ENCODE measurements around the gene FSHB. TPM values are rescaled to one million over a fixed set of nuclear protein-coding genes. Genes with fewer than 3 reads are reported as not detected.
A peak's percentile ranks its signal among the peaks of the same experiment; 100 is the strongest.
"Not testable (repeated sequence)": the region's sequence is repeated elsewhere in the genome, so short reads cannot be mapped to it uniquely, and the experiment has no call there.

Gene FSHB
- total RNA-seq, 1 experiment from 2014 or later, result not detected

DNA sequence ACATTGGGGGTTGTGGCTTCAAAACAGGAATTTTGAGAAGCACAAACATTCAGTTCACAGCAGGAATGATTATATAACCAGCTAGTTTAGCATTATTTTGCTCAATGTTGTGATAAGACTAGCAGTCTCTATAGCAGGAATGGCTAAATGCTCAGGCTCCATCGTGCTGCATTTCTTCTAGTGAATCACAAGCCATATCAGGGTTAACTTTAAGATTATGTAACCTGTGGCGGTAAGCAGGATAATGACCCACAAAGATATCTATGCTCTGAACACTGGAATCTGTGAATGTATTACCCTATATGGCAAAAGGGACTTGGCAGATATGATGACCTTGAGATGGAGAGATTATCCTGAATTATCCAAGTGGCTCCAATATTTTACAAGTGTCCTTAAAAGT is 14.8 kb downstream of the FSHB start:
- H3K27ac ChIP-seq, result no peak overlapping the region
- no peak overlapping the region for H3K4me3 ChIP-seq
- H3K4me1 ChIP-seq, result peaks cover 7% of the 10 kb centered on the region; the same call in 1 of the 2 replicates
- no peaks in the 10 kb centered on the region for H3K27me3 ChIP-seq
- H3K36me3 ChIP-seq, result no peaks in the 10 kb centered on the region
- no peak for DNase-seq
- no peaks in the 10 kb centered on the region for H3K9me3 ChIP-seq (replicated peaks)

DNA sequence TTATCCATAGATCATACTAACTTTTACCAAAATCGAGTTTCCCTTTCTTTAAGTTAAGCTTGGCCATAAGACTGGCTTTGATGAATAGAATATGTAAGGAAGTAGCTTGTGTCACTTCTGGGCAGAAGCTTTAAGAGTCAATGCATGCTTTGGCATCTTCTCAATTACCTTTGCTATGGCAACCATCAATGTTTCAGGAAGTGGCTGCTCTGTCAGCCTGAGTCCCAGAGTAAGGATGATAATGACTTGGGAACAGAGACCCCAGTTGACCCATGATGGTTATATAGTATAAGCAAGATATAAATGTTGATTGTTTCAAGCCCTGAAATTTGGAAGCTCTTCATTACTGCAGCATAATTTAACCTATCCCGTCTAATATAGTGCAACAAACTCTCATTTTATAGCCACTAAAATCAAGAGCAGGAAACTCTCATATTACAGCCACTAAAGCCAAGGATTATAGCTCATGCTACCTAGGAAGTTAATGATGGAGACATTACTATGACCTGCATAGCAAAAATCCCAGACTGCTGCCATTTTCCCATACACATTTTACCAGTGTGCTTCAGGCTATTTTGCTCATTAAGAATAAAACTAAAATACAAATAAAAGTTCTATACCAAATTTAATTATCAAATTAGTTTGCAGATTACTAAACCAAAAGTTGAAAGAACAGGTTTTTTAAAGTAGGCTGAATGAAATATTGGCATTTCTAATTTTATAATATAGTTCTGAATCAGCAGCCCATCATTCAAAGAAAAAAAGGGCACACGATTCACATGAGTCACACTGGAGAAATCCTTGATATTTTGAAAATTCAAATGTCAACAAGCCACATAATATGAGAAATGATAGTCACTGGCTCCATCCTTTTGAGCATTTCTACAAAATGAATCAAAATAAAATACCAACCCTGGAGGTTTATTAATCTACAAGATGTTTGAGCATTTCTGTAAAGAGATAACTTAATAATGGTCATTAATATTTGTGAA is 23.8 kb downstream of the FSHB start:
- no peak overlapping the region for H3K27ac ChIP-seq
- H3K27me3 ChIP-seq, result no peaks in the 10 kb centered on the region
- H3K36me3 ChIP-seq, result no peaks in the 10 kb centered on the region
- H3K4me3 ChIP-seq, result no peak overlapping the region
- H3K9me3 ChIP-seq (replicated peaks), result no peaks in the 10 kb centered on the region
- DNase-seq, result peak in 1 of 2 experiments; percentile 22
- peaks cover 22% of the 10 kb centered on the region for H3K4me1 ChIP-seq

- Histone ChIP-seq H3K27me3 (no peaks in the 10 kb centered on the region), H3K4me3 (no peak overlapping the region), H3K9me3 (replicated peaks) (no peaks in the 10 kb centered on the region), H3K4me1 (peaks cover 22% of the 10 kb centered on the region), H3K27ac (no peak overlapping the region), H3K36me3 (no peaks in the 10 kb centered on the region)
- no peak for DNase-seq
Observed at GRCh38 chr11:30255637-30256036, 24.8 kb downstream of the FSHB start.

- H3K36me3 ChIP-seq, result no peaks in the 10 kb centered on the region
- H3K4me1 ChIP-seq, result peaks cover 30% of the 10 kb centered on the region
- H3K9me3 ChIP-seq (replicated peaks), result no peaks in the 10 kb centered on the region
- no peaks in the 10 kb centered on the region for H3K27me3 ChIP-seq
- DNase-seq, result no peak
- H3K27ac ChIP-seq, result no peak overlapping the region
- H3K4me3 ChIP-seq, result no peak overlapping the region
Observed at GRCh38 chr11:30257058-30257457, 26.2 kb downstream of the FSHB start.

- H3K4me1 ChIP-seq, result peaks cover 31% of the 10 kb centered on the region
- H3K27ac ChIP-seq, result peak overlapping the region; percentile 71
- H3K9me3 ChIP-seq (replicated peaks), result no peaks in the 10 kb centered on the region
- no peaks in the 10 kb centered on the region for H3K36me3 ChIP-seq
- no peaks in the 10 kb centered on the region for H3K27me3 ChIP-seq
- peak; percentile 58 to 72 for DNase-seq
- H3K4me3 ChIP-seq, result no peak overlapping the region
Observed at GRCh38 chr11:30258679-30259078, 27.9 kb downstream of the FSHB start.

GRCh38 chr11:30260813-30261212 is 30.0 kb downstream of the FSHB start:
- H3K36me3 ChIP-seq, result no peaks in the 10 kb centered on the region
- no peak for DNase-seq
- no peak overlapping the region for H3K4me3 ChIP-seq
- no peak overlapping the region for H3K27ac ChIP-seq
- no peaks in the 10 kb centered on the region for H3K27me3 ChIP-seq
- H3K9me3 ChIP-seq (replicated peaks), result no peaks in the 10 kb centered on the region
- peaks cover 21% of the 10 kb centered on the region for H3K4me1 ChIP-seq

- no peaks in the 10 kb centered on the region for H3K9me3 ChIP-seq (replicated peaks)
- H3K27ac ChIP-seq, result no peak overlapping the region
- H3K27me3 ChIP-seq, result no peaks in the 10 kb centered on the region
- no peaks in the 10 kb centered on the region for H3K36me3 ChIP-seq
- peaks cover 21% of the 10 kb centered on the region for H3K4me1 ChIP-seq
- H3K4me3 ChIP-seq, result no peak overlapping the region
- no peak for DNase-seq
Observed at GRCh38 chr11:30261821-30262220, 31.0 kb downstream of the FSHB start.

DNA sequence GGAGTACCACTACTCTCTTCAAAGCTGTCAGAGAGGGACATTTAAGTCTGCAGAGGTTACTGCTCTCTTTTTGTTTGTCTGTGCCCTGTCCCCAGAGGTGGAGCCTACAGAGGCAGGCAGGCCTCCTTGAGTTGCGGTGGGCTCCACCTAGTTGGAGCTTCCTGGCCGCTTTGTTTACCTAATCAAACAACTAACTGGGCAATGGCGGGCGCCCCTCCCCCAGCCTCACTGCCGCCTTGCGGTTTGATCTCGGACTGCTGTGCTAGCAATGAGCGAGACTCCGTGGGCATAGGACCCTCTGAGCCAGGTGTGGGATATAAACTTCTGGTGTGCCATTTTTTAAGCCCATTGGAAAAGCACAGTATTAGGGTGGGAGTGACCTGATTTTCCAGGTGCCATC is 37.8 kb downstream of the FSHB start:
- H3K4me1 ChIP-seq; DNase-seq; H3K9me3 ChIP-seq (replicated peaks); H3K4me3 ChIP-seq; H3K27ac ChIP-seq; H3K27me3 ChIP-seq; H3K36me3 ChIP-seq: not testable (repeated sequence)

GRCh38 chr11:30270671-30271070 is 39.9 kb downstream of the FSHB start:
- Histone ChIP-seq H3K9me3 (replicated peaks) (no peaks in the 10 kb centered on the region), H3K36me3 (no peaks in the 10 kb centered on the region), H3K4me3 (no peak overlapping the region), H3K27ac (no peak overlapping the region), H3K27me3 (no peaks in the 10 kb centered on the region), H3K4me1 (peaks cover 5% of the 10 kb centered on the region)
- DNase-seq, result no peak

- Histone ChIP-seq H3K36me3 (no peaks in the 10 kb centered on the region), H3K4me1 (no peaks in the 10 kb centered on the region), H3K27me3 (no peaks in the 10 kb centered on the region), H3K27ac (no peak overlapping the region), H3K9me3 (replicated peaks) (no peaks in the 10 kb centered on the region), H3K4me3 (no peak overlapping the region)
- DNase-seq, result no peak
Observed at GRCh38 chr11:30277176-30277575, 46.4 kb downstream of the FSHB start.

DNA sequence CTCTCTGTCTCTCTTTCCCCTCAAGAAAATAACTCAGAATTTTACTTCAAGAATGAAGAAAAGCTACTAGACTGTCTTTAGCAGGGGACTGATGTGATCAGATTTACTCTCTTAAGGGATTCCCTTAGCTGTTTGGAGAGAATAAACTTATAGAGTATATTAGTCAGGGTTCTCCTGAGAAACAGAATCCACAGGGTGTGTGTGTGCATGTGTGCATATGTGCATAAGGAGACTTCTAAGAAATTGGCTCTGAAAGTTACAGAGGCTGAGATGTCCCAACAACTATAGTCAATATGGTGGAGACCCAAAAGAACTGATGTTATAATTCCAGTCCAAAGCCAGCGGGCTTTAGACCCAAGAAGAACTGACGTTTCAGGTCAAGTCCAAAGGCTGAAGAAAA is 49.0 kb downstream of the FSHB start:
- Histone ChIP-seq H3K27ac (no peak overlapping the region), H3K4me3 (no peak overlapping the region), H3K27me3 (no peaks in the 10 kb centered on the region), H3K36me3 (no peaks in the 10 kb centered on the region), H3K9me3 (replicated peaks) (no peaks in the 10 kb centered on the region), H3K4me1 (no peaks in the 10 kb centered on the region)
- DNase-seq, result no peak

DNA sequence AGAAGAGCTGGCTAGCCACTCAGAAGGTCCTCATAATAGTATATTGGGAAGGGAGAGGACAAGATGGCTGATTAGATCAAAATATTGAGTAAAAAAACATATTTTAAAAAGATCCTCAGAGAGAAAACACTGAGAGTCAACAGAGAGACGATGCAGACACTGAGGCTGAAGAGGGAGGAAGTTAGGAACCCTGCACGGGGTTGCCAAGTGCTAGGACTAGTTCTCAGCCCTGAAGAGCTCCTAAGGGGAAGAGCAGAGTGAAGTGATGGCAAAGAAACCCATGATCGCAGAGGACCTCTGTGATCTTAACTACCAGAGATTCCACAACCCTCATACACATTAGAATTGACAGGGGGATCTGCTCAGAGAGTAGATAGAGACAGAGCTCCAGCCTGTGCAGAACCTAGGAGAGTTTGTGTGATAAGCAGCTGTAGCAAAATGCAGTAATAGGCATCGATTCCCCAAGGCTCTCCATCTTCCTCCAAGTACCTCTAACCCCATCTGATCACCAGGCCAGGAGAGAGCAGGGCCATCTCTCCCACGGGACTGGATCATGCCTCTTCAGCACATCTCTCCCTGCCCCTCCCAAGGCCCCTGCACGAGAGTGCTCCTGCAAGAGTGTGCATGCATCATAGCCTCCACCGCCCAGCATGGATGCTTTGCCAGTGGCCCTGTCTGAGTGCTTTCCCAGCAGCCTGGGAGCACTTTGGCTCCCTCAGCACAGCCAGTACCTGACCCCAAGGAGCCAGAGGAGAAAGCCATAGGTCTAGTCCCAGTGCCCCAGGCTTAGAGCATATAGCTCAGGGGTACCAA is 50.9 kb downstream of the FSHB start:
- DNase-seq, result no peak
- Histone ChIP-seq H3K27me3 (no peaks in the 10 kb centered on the region), H3K4me3 (no peak overlapping the region), H3K36me3 (no peaks in the 10 kb centered on the region), H3K4me1 (no peaks in the 10 kb centered on the region), H3K9me3 (replicated peaks) (no peaks in the 10 kb centered on the region), H3K27ac (no peak overlapping the region)

DNA sequence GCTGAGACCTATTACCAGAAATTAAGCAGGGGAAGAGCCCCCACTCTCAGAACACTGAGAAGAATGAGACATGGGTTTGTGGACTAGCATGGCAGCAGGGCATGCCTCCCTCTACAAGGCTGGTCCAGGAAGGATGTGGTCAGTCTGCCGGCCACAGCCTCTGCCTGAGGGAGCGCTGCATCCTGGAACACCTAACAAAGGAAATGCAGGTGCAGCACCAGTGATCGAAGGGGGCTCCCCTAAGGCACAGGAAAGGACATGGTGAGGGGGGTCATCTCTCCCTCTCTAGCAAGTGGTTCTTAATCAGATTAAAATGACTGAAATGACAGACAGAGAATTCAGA is 51.4 kb downstream of the FSHB start:
- no peak for DNase-seq
- no peaks in the 10 kb centered on the region for H3K9me3 ChIP-seq (replicated peaks)
- no peak overlapping the region for H3K4me3 ChIP-seq
- no peak overlapping the region for H3K27ac ChIP-seq
- no peaks in the 10 kb centered on the region for H3K4me1 ChIP-seq
- H3K27me3 ChIP-seq, result no peaks in the 10 kb centered on the region
- H3K36me3 ChIP-seq, result no peaks in the 10 kb centered on the region
